Loucy (cell line): Measurements from ENCODE around the gene PLEKHO1.

ENCODE experiments used
- EZH2phosphoT487 ChIP-seq: fragments of 200-600 bp; IDR thresholded peaks from 2 replicates; pipeline ENCODE4 v1.6.1; 2018; ENCODE audit warnings: antibody characterized with exemption, mild to moderate bottlenecking, moderate library complexity, borderline replicate concordance
- TF ChIP-seq, protein P1 (sequence below): fragments of 200-600 bp; sonication (generic); conservative IDR thresholded peaks from 2 replicates; pipeline ENCODE4 v1.5.1; 2014; ENCODE audit warnings: mild to moderate bottlenecking, antibody characterized with exemption, low read length

GRCh38 chr1:150168960-150169601, 19.4 kb downstream of the PLEKHO1 start:
- no peak for TF ChIP-seq EZH2phosphoT487
- TF ChIP-seq, protein P1, sequence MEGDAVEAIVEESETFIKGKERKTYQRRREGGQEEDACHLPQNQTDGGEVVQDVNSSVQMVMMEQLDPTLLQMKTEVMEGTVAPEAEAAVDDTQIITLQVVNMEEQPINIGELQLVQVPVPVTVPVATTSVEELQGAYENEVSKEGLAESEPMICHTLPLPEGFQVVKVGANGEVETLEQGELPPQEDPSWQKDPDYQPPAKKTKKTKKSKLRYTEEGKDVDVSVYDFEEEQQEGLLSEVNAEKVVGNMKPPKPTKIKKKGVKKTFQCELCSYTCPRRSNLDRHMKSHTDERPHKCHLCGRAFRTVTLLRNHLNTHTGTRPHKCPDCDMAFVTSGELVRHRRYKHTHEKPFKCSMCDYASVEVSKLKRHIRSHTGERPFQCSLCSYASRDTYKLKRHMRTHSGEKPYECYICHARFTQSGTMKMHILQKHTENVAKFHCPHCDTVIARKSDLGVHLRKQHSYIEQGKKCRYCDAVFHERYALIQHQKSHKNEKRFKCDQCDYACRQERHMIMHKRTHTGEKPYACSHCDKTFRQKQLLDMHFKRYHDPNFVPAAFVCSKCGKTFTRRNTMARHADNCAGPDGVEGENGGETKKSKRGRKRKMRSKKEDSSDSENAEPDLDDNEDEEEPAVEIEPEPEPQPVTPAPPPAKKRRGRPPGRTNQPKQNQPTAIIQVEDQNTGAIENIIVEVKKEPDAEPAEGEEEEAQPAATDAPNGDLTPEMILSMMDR: peak; percentile 94
